NB4 (cell line): ENCODE data around the gene ARRDC5.
A peak's percentile ranks its signal among the peaks of the same experiment; 100 is the strongest.
"Not testable (repeated sequence)": the region's sequence is repeated elsewhere in the genome, so short reads cannot be mapped to it uniquely, and the experiment has no call there.

Experiments
- DNase-seq: peaks from one replicate; pipeline ENCODE4 v3.0.0; 2010; ENCODE audit warnings: low read depth
- H3K4me3 ChIP-seq: one replicate; pipeline ENCODE4 v1.5.1; 2011; ENCODE audit warnings: mild to moderate bottlenecking, low read depth, low read length, moderate library complexity
- MAX ChIP-seq: IDR thresholded peaks from 2 replicates; pipeline ENCODE4 v1.6.1; 2011; ENCODE audit warnings: low read depth, low read length
- MYC ChIP-seq: IDR thresholded peaks from 2 replicates; pipeline ENCODE4 v1.6.1; 2011; ENCODE audit warnings: low read depth, low read length
- POLR2A ChIP-seq: IDR thresholded peaks from 2 replicates; pipeline ENCODE4 v1.6.1; 2011; ENCODE audit warnings: mild to moderate bottlenecking; ENCODE audit not compliant: insufficient read length; ENCODE audit errors: extremely low read depth
- TF ChIP-seq, protein P1 (sequence below): IDR thresholded peaks from one replicate; pipeline ENCODE4 v1.5.1; 2012; ENCODE audit warnings: low read depth, low read length

The ARRDC5 gene

DNA sequence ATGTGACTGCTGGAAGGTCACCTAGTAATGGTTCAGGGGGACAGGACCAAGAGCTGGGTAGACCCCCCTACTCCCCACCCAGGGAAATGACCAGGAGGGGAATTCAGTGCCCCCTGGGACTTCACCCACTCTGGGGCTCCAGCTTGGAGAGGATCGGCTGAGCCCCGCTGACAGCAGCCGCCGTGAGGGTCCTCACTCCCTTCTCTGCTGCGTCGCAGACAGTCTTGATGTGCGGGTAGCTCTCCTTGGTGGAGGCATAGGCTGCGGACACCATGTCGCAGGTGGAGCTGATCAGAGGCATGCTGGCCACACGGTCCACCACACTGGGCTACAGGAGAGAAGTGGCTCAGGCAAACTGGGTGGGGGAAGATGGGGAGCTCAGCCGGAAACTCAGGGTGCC lies 43.0 kb downstream of the ARRDC5 start:
- no peak for TF ChIP-seq POLR2A
- TF ChIP-seq, protein P1, sequence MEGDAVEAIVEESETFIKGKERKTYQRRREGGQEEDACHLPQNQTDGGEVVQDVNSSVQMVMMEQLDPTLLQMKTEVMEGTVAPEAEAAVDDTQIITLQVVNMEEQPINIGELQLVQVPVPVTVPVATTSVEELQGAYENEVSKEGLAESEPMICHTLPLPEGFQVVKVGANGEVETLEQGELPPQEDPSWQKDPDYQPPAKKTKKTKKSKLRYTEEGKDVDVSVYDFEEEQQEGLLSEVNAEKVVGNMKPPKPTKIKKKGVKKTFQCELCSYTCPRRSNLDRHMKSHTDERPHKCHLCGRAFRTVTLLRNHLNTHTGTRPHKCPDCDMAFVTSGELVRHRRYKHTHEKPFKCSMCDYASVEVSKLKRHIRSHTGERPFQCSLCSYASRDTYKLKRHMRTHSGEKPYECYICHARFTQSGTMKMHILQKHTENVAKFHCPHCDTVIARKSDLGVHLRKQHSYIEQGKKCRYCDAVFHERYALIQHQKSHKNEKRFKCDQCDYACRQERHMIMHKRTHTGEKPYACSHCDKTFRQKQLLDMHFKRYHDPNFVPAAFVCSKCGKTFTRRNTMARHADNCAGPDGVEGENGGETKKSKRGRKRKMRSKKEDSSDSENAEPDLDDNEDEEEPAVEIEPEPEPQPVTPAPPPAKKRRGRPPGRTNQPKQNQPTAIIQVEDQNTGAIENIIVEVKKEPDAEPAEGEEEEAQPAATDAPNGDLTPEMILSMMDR = no peak
- no peak for TF ChIP-seq MAX
- TF ChIP-seq MYC = no peak
- DNase-seq = no peak
- H3K4me3 ChIP-seq = no peak overlapping the region

- not testable (repeated sequence) for DNase-seq, H3K4me3 ChIP-seq
Measured at GRCh38 chr19:4856468-4856867, 46.2 kb downstream of the ARRDC5 start.

- H3K4me3 ChIP-seq, DNase-seq: not testable (repeated sequence)
Measured at GRCh38 chr19:4853506-4853905, 49.2 kb downstream of the ARRDC5 start.

DNA sequence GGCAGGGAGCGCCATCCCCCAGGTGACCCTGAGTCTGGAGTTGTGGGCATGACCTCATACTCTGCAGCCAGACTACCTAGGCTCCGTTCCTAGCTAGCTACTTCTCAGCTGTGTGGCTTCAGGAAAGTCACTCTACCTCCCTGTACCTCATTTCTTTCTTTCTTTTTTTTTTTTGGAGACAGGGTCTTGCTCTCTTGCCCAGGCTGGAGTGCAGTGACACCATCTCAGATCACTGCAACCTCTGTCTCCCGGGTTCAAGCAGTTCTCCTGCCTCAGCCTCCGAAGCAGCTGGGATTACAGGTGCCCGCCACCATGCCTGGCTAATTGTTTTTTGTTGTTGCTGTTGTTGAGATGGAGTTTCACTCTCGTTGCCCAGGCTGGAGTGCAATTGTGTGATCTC lies 50.2 kb downstream of the ARRDC5 start:
- no peak overlapping the region for H3K4me3 ChIP-seq
- TF ChIP-seq MAX (no peak), MYC (no peak), POLR2A (no peak)
- TF ChIP-seq, protein P1 = no peak
- DNase-seq = no peak

DNA sequence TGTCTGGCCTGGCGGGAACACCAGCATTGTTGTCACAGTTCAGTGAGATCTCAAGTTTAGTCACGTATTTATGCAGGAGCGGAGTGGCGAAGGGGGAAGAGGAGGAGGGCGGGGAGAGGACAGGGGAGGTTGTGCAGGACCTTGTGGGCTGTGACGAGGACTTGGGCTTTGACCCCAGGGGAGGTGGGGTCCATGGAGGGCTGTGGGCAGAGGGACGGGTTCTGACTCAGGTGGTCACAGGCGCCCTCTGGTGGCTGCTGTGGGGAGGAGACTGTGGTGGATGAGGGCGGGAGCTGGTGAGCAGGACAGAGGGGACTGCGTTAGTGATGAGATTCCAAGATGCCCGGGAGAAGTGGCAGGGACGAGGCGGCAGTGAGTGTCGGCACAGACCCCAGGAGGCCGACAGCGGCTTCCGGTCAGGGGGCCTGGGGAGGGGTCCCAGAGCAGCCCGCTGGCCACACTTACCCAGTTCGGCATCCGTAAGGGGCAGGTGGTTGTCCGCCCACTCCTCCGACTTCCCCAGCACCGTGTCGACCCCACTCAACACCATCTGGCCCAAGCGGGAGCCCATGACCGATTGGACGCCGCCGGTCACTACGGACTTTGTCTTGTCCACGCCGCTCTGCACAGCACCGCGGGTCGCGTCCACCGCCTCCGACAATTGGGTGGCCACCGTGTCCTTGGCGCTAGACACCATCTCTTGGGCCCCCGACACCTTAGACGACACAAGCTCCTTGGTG lies 51.0 kb downstream of the ARRDC5 start:
- DNase-seq = peak; percentile 55
- H3K4me3 ChIP-seq = no peak overlapping the region
- TF ChIP-seq, protein P1 = peak; percentile 66
- TF ChIP-seq MAX (no peak), MYC (no peak), POLR2A (no peak)

DNA sequence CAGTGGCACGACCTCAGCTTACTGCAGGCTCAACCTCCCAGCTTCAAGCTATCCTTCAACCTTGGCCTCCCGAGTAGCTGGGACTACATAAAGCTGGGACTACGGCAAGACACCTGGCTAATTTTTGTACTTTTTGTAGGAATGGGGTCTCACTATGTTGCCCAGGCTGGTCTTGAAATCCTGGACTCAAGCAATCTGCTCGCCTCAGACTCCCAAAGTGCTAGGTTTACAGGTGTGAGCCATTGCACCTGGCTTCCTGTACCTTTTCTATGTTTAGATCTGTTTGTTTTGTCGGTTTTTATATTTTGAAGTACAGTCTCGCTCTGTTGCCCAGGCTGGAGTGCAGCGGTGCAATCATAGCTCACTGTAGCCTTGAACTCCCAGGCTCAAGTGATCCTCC lies 53.7 kb downstream of the ARRDC5 start:
- no peak for DNase-seq
- H3K4me3 ChIP-seq = no peak overlapping the region
- TF ChIP-seq MYC = no peak
- no peak for TF ChIP-seq MAX
- TF ChIP-seq, protein P1 = no peak
- no peak for TF ChIP-seq POLR2A

DNA sequence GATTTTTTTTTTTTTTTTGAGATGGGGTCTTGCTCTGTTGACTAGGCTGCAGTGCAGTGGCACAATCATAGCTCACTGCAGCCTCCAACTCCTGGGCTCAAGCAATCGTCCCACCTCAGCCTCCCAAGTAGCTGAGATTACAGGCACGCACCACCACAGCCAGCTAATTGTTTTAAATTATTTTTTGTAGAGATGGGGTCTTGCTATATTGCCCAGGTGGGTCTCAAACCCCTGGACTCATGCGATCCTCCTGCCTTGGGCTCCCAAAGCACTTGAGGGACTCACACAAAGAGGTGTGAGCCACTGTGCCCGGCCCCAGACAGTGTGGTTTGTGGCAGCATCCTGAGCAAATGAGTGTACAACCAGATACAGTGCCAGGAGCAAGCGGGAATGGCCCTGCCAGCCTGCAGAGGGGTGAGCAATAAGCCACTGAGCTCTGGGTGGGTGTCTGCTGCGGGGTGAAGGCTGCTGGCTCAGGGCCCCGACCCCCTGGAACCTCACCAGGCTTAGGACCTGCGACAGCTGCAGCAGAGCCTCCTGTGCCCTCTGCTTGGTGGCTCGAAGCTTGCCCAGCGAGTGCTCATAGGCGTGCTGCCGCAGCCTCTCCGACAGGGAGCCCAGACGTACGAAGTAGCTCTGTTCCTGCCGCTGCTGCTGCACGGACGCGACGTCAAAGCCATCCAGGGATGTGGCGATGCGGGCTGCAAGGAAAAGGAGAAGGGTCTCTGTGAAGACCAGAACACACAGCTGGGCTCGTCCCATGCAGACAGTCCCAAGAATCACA lies 55.3 kb downstream of the ARRDC5 start:
- DNase-seq = no peak
- H3K4me3 ChIP-seq = no peak overlapping the region
- TF ChIP-seq MAX = no peak
- TF ChIP-seq, protein P1 = no peak
- TF ChIP-seq POLR2A = no peak
- no peak for TF ChIP-seq MYC

DNA sequence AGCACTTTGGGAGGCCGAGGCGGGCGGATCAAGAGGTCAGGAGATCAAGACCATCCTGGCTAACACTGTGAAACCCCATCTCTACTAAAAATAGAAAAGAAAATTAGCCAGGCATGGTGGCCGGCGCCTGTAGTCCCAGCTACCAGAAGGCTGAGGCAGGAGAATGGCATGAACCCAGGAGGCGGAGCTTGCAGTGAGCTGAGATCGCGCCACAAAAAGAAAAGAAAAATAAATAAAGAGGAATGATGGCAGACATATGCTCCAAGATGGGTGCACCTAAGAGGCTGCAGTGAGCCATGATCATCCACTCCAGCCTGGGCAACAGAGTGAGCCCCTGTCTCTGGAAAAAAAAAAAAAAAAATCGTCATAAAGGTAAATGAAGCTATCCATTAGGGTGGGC lies 56.7 kb downstream of the ARRDC5 start:
- DNase-seq, H3K4me3 ChIP-seq: not testable (repeated sequence)
